ENCODE data around the gene CIITA.

The CIITA gene

GRCh38 chr16:10851512-10851911 lies 25.5 kb upstream of the CIITA start:
- no peak for TF ChIP-seq CTCF (IDR thresholded peaks at IDR 0.05; ENCODE audit: insufficient read depth, low read length, missing control alignments)
- POLR2A ChIA-PET: no interaction called here
- H3K4me3 ChIP-seq (ENCODE audit: low read depth, low read length): no peak overlapping the region
- CTCF ChIA-PET: no interaction called here
- DNase-seq (ENCODE audit: low read depth, low spot score): no peak

GRCh38 chr16:10852286-10852685 lies 24.7 kb upstream of the CIITA start:
- TF ChIP-seq CTCF (IDR thresholded peaks at IDR 0.05; ENCODE audit: insufficient read depth, low read length, missing control alignments): no peak
- no peak for DNase-seq (ENCODE audit: low read depth, low spot score)
- CTCF ChIA-PET: no interaction called here
- POLR2A ChIA-PET: no interaction called here
- no peak overlapping the region for H3K4me3 ChIP-seq (ENCODE audit: low read depth, low read length)

- CTCF ChIA-PET: no interaction called here
- no peak overlapping the region for H3K4me3 ChIP-seq (ENCODE audit: low read depth, low read length)
These were observed 24.1 kb upstream of the CIITA start for GRCh38 chr16:10852948-10853347.

GRCh38 chr16:10856042-10856441 lies 21.0 kb upstream of the CIITA start:
- POLR2A ChIA-PET: no interaction called here
- CTCF ChIA-PET: no interaction called here
- no peak for DNase-seq (ENCODE audit: low read depth, low spot score)
- H3K4me3 ChIP-seq (ENCODE audit: low read depth, low read length): no peak overlapping the region
- no peak for TF ChIP-seq CTCF (IDR thresholded peaks at IDR 0.05; ENCODE audit: insufficient read depth, low read length, missing control alignments)

More at GRCh38 chr16:10852948-10853347, 24.1 kb upstream of the CIITA start:
- POLR2A ChIA-PET: interaction anchor here (0.6 kb wide), 1 partner anchor 105 kb away, joined by 7 read pairs; no protein-coding TSS in a partner anchor
- DNase-seq (ENCODE audit: low read depth, low spot score): no peak
- no peak for TF ChIP-seq CTCF (IDR thresholded peaks at IDR 0.05; ENCODE audit: insufficient read depth, low read length, missing control alignments)

GRCh38 chr16:10858203-10858602 lies 18.8 kb upstream of the CIITA start:
- CTCF ChIA-PET: no interaction called here
- POLR2A ChIA-PET: no interaction called here
- H3K4me3 ChIP-seq (ENCODE audit: low read depth, low read length): no peak overlapping the region
- TF ChIP-seq CTCF (IDR thresholded peaks at IDR 0.05; ENCODE audit: insufficient read depth, low read length, missing control alignments): no peak
- no peak for DNase-seq (ENCODE audit: low read depth, low spot score)

- H3K4me3 ChIP-seq (ENCODE audit: low read depth, low read length): no peak overlapping the region
- TF ChIP-seq CTCF (IDR thresholded peaks at IDR 0.05; ENCODE audit: insufficient read depth, low read length, missing control alignments): no peak
- POLR2A ChIA-PET: no interaction called here
- CTCF ChIA-PET: no interaction called here
- no peak for DNase-seq (ENCODE audit: low read depth, low spot score)
These were observed 18.0 kb upstream of the CIITA start for GRCh38 chr16:10859020-10859419.
